Panc1 (cell line): ENCODE data around the gene DCUN1D3. TPM values are rescaled to one million over a fixed set of nuclear protein-coding genes. Genes with fewer than 3 reads are reported as not detected.

Source experiments
- ATAC-seq: fragments of 200-7000 bp; cut with Tn5 transposase; 2 replicates; pipeline ENCODE4 v1.9.1; 2020; ENCODE audit warnings: mild to moderate bottlenecking, moderate library complexity
- BruUV-seq: library from RNA; stranded (reverse); fragments of 400-500 nt; replicated peaks from 2 replicates; lab custom pipeline; 2021; lab: Mats Ljungman, UMichigan
- CTCF ChIA-PET: fragments of 300-600 bp; sonication (Branson Sonifier 250); formaldehyde crosslinking; loops from one replicate; lab custom pipeline; 2022; ENCODE audit warnings: antibody characterized with exemption; lab: Charles Lee
- POLR2A ChIA-PET: fragments of 300-600 bp; sonication (Branson Sonifier 250); formaldehyde crosslinking; loops from one replicate; lab custom pipeline; 2022; ENCODE audit warnings: antibody characterized with exemption; lab: Charles Lee
- DNase-seq: peaks from one replicate; pipeline ENCODE4 v3.0.0-alpha.2; 2010; ENCODE audit warnings: low read depth, low spot score
- H3K27ac ChIP-seq: 2 replicates; pipeline ENCODE4 v1.5.1; 2011; ENCODE audit warnings: mild to moderate bottlenecking, low read length, inconsistent platforms
- H3K27me3 ChIP-seq: fragments of 200-500 bp; sonication (Bioruptor generic); 2 replicates; pipeline ENCODE4 v1.6.0; 2014; ENCODE audit warnings: low read length, inconsistent platforms; ENCODE audit not compliant: control insufficient read depth, insufficient read depth
- H3K36me3 ChIP-seq: fragments of 200-500 bp; sonication (Bioruptor generic); 2 replicates; pipeline ENCODE4 v1.5.1; 2014; ENCODE audit warnings: inconsistent platforms, mild to moderate bottlenecking, low read length, moderate library complexity; ENCODE audit not compliant: control insufficient read depth, insufficient read depth
- H3K4me1 ChIP-seq: 2 replicates; pipeline ENCODE4 v1.5.1; 2011; ENCODE audit warnings: inconsistent platforms, mild to moderate bottlenecking, low read length, moderate library complexity; ENCODE audit not compliant: control insufficient read depth, insufficient read depth
- H3K4me3 ChIP-seq, 2 experiments: 2 replicates each; pipeline ENCODE4 v1.5.1; 2011 to 2012; ENCODE audit warnings: low read depth in 2 of 2, low read length in 2 of 2, mild to moderate bottlenecking in 2 of 2, inconsistent platforms in 1 of 2, moderate library complexity in 1 of 2
- H3K9me3 ChIP-seq: fragments of 200-500 bp; sonication (Bioruptor generic); 2 replicates; pipeline ENCODE4 v1.5.1; 2014; ENCODE audit warnings: low read depth, mild to moderate bottlenecking, inconsistent platforms, low read length, moderate library complexity; ENCODE audit not compliant: control insufficient read depth, insufficient read depth
- CTCF ChIP-seq: fragments of 450-650 bp; IDR thresholded peaks from 2 replicates; pipeline ENCODE4 v1.5.1; 2017; ENCODE audit warnings: mild to moderate bottlenecking
- POLR2AphosphoS5 ChIP-seq: IDR thresholded peaks from 2 replicates; pipeline ENCODE4 v1.6.1; 2012; ENCODE audit warnings: mild to moderate bottlenecking, low read depth, low read length, moderate library complexity
- SIN3A ChIP-seq: IDR thresholded peaks from 2 replicates; pipeline ENCODE4 v1.6.1; 2012; ENCODE audit warnings: low read depth, mild to moderate bottlenecking, low read length, moderate library complexity, borderline replicate concordance; ENCODE audit not compliant: insufficient read depth
- TCF7L2 ChIP-seq: IDR thresholded peaks from 2 replicates; pipeline ENCODE4 v1.6.1; 2011; ENCODE audit warnings: mild to moderate bottlenecking, low read depth, low read length, inconsistent platforms
- in situ Hi-C: cut with HindIII; loops from 2 replicates; pipeline ENCODE4 v1.10.0; 2016; ENCODE audit warnings: low sequenced_read_pairs, low pct_unique_long_range_greater_than_20kb
- intact Hi-C: fragments of 100-400 bp; cut with micrococcal nuclease; formaldehyde crosslinking; loops from one replicate; pipeline ENCODE4 v1.10.0; 2022; ENCODE audit not compliant: unreplicated experiment
- total RNA-seq: library from RNA; stranded (reverse); gene quantifications from one replicate; pipeline ENCODE4 v1.2.1, GENCODE V29; 2021; ENCODE audit not compliant: unreplicated experiment
- TF ChIP-seq, protein P1 (sequence below), 2 experiments: IDR thresholded peaks; 2 replicates each; pipeline ENCODE4 v1.6.1; 2011 to 2012; ENCODE audit warnings: low read depth in 2 of 2, control low read depth in 1 of 2, low read length in 1 of 2, mild to moderate bottlenecking in 1 of 2, moderate library complexity in 1 of 2; ENCODE audit not compliant: insufficient read depth in 1 of 2

The DCUN1D3 gene
- total RNA-seq, 1 experiment from 2014 or later: 23.5 TPM

- Histone ChIP-seq H3K4me1 (no peaks in the 10 kb centered on the region), H3K27ac (no peak overlapping the region), H3K9me3 (no peaks in the 10 kb centered on the region), H3K4me3 (no peak overlapping the region), H3K36me3 (peaks cover 14% of the 10 kb centered on the region), H3K27me3 (no peaks in the 10 kb centered on the region)
- intact Hi-C loops (no loop called here), in situ Hi-C loops (loop anchor here (10.0 kb wide), 1 partner anchor 151 kb away; no protein-coding TSS in a partner anchor)
- DNase-seq (no peak), ATAC-seq (no peak)
- TF ChIP-seq POLR2AphosphoS5 (no peak), TCF7L2 (no peak), CTCF (no peak), SIN3A (no peak)
- TF ChIP-seq, protein P1, sequence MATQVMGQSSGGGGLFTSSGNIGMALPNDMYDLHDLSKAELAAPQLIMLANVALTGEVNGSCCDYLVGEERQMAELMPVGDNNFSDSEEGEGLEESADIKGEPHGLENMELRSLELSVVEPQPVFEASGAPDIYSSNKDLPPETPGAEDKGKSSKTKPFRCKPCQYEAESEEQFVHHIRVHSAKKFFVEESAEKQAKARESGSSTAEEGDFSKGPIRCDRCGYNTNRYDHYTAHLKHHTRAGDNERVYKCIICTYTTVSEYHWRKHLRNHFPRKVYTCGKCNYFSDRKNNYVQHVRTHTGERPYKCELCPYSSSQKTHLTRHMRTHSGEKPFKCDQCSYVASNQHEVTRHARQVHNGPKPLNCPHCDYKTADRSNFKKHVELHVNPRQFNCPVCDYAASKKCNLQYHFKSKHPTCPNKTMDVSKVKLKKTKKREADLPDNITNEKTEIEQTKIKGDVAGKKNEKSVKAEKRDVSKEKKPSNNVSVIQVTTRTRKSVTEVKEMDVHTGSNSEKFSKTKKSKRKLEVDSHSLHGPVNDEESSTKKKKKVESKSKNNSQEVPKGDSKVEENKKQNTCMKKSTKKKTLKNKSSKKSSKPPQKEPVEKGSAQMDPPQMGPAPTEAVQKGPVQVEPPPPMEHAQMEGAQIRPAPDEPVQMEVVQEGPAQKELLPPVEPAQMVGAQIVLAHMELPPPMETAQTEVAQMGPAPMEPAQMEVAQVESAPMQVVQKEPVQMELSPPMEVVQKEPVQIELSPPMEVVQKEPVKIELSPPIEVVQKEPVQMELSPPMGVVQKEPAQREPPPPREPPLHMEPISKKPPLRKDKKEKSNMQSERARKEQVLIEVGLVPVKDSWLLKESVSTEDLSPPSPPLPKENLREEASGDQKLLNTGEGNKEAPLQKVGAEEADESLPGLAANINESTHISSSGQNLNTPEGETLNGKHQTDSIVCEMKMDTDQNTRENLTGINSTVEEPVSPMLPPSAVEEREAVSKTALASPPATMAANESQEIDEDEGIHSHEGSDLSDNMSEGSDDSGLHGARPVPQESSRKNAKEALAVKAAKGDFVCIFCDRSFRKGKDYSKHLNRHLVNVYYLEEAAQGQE (IDR thresholded peaks at IDR 0.05; ENCODE audit: insufficient read depth in 1 of 2, low read depth in 2 of 2, low read length in 1 of 2): no peak
- ChIA-PET POLR2A (no interaction called here), CTCF (no interaction called here)
- no TSS peak for BruUV-seq
Measured at GRCh38 chr16:20844054-20844453, 56.1 kb downstream of the DCUN1D3 start.

DNA sequence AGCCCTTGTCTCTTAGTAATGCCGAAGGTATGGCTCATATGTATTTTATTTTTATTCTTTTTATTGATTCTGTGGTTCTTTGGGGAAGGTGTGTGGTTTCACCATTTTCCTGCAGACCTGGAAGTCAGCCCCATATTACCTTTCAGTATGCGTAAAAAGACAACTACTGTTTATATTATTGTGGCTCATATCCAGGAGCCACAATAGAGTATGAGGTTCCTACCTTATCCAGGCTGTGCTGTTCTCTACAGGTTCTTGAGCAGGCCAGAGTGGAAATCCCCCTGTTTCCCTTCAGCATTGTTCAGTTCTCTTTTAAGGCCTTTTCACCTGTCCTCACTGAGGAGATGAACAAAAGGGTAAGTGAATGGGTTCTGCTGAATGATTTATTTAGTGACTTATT, 60.7 kb downstream of the DCUN1D3 start:
- H3K4me1 ChIP-seq: no peaks in the 10 kb centered on the region
- no peak for TF ChIP-seq TCF7L2
- TF ChIP-seq, protein P1 (IDR thresholded peaks at IDR 0.05; ENCODE audit: insufficient read depth in 1 of 2, low read depth in 2 of 2, low read length in 1 of 2): no peak
- TF ChIP-seq SIN3A: no peak
- no peak for TF ChIP-seq POLR2AphosphoS5
- TF ChIP-seq CTCF: no peak
- H3K9me3 ChIP-seq: no peaks in the 10 kb centered on the region
- POLR2A ChIA-PET: no interaction called here
- no peaks in the 10 kb centered on the region for H3K27me3 ChIP-seq
- no peak overlapping the region for H3K4me3 ChIP-seq
- H3K27ac ChIP-seq: no peak overlapping the region
- CTCF ChIA-PET: no interaction called here
- intact Hi-C loops: no loop called here
- in situ Hi-C loops: no loop called here
- peaks cover 15% of the 10 kb centered on the region for H3K36me3 ChIP-seq
- BruUV-seq: no TSS peak
- no peak for ATAC-seq
- DNase-seq: no peak
